CD1c-positive myeloid dendritic cell (primary cell): ENCODE results near the gene FSD1.
"Not testable (repeated sequence)": the region's sequence is repeated elsewhere in the genome, so short reads cannot be mapped to it uniquely, and the experiment has no call there.

ENCODE experiments used
- DNase-seq: peaks from one replicate; pipeline ENCODE4 v3.0.0-alpha.2; 2016; ENCODE audit errors: extremely low spot score

The FSD1 gene

DNA sequence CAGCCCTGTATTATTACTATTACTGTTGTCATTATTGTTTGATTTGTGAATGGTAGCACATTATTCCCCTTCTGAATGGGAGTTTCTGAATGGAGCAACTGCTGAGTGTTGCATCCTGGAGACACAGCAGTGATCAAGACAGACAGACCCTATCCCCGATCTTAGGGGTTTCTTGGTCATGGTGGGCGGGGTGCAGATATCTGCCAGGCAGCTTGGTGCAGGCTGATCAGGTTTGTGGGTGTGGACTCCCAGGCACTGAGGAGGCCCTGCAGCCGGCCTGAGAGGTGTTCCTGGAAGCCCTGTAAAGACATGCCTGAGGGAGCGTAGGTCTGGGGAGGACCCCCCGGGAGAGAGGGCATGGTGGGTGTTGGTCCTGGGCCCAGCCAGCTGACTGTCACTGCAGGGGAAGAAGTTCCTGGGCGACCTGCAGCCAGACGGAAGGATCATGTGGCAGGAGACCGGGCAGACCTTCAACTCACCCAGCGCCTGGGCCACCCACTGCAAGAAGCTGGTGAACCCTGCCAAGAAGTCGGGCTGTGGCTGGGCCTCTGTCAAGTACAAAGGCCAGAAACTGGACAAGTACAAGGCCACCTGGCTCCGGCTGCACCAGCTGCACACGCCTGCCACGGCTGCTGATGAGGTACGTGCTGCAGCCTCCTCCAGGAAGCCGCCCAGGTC lies 41.1 kb downstream of the FSD1 start:
- DNase-seq: no peak

- no peak for DNase-seq
These were observed 41.6 kb downstream of the FSD1 start for GRCh38 chr19:4346020-4346383.

DNA sequence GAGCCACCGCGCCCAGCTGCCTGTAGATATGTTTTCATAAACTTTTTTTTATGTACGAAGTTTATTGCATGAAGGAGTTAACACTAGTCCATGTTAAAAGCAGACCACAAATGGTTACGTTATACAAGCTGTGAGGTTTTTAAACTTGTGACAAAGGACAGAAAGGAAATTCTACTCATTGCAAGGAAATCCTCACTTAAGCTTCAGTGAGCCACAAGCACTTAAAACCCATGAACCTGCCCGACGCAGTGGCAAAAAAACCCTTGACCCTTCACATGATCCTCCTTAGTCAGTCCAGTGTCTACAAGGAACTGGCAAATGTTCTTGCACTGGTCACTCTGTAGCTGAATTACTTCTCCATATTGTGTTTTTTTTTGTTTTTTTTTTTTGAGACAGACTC lies 43.1 kb downstream of the FSD1 start:
- peak; percentile 41 for DNase-seq

- DNase-seq: not testable (repeated sequence)
These were observed 44.8 kb downstream of the FSD1 start for GRCh38 chr19:4349225-4349624.

GRCh38 chr19:4350111-4350510 lies 45.7 kb downstream of the FSD1 start:
- no peak for DNase-seq

- DNase-seq: no peak
These were observed 46.3 kb downstream of the FSD1 start for GRCh38 chr19:4350726-4351125.

GRCh38 chr19:4352701-4353121 lies 48.3 kb downstream of the FSD1 start:
- peak; percentile 67 for DNase-seq

GRCh38 chr19:4354282-4354681 lies 49.9 kb downstream of the FSD1 start:
- DNase-seq: no peak

DNA sequence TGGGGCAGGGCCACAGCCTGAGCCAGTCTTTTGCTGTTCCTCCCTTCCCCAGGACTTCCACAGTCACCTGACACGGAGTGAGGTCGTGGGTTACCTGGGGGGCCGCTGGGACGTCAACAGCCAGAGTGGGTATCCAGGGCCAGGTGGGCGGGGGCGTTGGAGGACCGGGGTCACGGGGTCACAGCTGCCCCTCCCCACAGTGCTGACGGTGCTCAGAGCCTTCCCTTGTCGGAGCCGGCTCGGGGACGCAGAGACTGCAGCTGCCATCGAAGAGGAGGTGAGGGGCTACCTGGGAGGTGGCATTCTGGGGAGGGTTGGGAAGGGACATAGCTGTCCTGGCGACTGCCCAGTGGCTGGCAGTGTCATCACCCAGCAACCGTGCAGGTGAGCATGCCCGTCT lies 50.5 kb downstream of the FSD1 start:
- no peak for DNase-seq

- DNase-seq: no peak
These were observed 52.8 kb downstream of the FSD1 start for GRCh38 chr19:4357095-4357797.

DNA sequence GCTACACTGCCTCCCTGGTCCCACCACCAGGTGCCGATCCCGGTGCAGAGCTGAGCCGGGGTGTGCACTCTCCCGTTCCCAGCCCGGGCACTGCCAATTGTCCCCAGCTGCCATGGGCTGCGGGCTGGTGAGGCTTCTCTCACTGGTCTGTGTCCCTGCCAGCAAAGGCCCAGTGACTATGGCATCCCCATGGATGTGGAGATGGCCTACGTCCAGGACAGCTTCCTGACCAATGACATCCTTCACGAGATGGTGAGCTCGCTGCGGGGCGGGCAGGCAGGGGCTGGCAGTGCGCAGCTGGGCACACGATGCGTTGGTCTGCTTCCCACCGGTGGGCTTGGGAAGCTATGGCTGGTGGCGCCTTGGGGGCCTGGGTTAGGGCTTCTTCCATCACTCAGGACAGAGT lies 53.5 kb downstream of the FSD1 start:
- no peak for DNase-seq

DNA sequence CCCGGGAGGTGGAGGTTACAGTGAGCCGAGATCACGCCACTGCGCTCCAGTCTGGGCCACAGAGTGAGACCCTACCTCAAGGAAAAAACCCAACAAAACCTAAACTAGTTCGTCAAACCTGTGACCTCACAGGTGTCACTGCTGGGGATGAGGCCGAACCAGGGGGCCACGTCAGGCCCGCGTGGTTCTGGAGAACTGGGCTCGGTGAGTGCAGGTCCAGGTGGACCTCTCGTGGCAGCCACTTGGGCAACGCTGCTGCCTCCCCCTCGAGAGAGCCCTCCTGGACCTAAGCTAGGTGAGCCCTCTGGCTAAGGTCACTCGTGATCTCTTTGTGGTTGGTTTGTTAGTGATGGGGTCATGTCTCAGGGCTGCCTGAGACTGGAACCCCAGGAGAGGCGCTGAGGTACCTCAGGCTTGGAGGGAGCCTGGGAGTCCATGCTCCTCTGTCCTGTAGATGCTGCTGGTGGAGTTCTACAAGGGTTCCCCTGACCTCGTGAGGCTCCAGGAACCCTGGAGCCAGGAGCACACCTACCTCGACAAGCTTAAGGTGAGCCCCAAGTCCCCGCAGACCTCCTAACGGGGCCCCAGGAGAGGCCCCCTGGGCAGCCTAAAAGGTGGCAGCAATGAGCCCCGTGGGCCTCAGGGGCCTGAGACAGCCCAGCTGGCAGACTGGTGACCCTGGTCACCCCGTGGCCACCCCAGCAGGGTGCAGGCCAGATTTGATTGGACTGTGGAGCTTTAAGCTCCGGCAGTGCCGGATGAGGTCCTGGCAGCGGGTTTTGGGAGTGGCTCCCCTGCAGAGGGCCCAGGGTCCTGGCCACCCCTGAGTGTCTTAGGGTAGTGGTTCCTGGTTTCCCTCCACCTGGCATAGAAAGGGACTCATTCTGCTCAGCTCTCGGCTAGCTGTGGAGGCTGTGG lies 54.6 kb downstream of the FSD1 start:
- no peak for DNase-seq

GRCh38 chr19:4359627-4360000 lies 55.2 kb downstream of the FSD1 start:
- DNase-seq: no peak

DNA sequence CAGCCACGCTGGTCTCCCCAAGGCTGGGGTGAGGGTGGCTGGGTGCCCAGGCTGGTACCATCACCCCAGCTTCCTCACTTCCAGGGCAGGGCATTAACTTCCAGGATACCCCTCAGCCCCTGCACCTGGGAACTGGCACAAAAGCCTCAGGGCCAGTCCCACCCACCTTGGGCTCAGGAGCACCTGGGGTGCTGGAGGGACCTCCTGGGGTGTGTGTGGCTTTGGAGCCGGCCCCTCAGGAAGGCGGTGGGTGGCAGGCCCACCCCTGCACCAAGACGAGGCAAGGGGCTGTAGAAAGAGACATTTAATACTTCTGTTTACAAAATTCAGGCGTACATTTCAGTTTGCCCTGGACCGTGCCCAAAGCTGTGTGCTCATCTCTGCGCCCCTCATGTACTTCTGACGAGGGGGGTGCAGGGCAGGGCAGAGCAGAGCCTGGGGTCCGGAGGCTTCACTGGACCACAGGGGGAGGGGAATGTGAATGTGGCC lies 55.7 kb downstream of the FSD1 start:
- no peak for DNase-seq

DNA sequence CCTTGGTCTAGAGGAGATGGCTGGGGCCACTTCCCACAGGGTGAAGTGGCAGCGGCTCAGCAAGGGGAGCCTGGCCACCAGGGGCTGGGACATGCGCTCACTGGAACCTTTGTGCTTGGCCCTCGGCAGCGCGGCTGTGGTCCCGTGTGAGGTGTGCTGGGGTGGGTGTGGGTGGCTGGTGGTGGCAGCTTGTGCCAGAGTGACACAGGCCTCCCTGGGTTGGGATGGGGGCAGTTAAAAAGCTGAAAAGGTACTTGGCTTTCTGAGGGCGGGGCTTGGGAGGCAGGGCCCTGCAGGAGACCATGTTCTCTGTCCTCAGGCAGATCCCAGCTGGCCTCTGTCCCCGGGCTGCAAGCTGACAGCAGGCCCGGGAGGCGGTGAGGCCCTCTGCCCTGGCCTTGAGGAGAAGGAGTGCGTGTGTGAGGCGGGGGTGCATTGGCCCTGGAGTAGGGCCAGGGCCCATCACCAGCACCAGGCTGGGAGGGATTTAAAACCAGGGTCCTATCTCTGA lies 56.3 kb downstream of the FSD1 start:
- DNase-seq: no peak

GRCh38 chr19:4361152-4362046 lies 57.0 kb downstream of the FSD1 start:
- DNase-seq: no peak

DNA sequence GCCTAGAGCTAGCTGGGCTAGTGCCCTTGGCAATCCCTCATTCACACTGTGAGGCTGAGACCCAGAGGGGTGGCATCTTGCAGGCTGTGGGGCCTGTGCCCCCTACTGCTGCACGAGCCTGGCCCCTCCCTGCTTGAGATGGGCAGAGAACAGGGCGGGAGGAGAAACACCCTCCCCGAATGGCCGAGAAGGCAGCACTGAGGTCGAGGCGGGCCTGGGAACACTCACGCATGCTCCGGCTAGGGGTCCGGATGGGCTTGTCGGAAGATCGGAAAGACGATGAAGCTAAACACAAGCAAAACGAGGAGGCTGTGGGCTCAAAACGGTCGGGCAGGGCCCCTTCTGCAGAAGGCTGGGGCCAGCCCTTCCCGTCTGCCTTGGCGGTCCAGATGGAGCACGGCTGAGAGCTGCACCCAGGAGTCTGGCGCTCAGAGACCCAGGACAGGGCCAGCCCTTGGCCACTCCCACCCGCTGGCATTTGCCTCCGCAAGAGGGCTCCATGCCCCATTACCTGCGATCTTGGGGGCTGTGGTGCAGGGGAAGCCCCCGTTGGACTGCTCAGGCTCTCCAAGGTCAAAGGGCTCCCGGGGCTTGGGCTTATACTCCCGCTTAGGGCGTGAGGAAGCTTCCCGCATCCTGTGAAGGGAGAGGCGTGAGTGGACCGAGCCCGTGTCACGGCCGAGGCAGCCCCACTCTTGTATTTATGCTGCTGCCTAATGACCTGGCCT lies 57.9 kb downstream of the FSD1 start:
- DNase-seq: no peak

GRCh38 chr19:4362831-4363545 lies 58.6 kb downstream of the FSD1 start:
- DNase-seq: no peak

GRCh38 chr19:4363571-4364304 lies 59.3 kb downstream of the FSD1 start:
- no peak for DNase-seq
